ENCODE data around the gene DOCK3. TPM values are rescaled to one million over a fixed set of nuclear protein-coding genes. Genes with fewer than 3 reads are reported as not detected.
A peak's percentile ranks its signal among the peaks of the same experiment; 100 is the strongest.

DOCK3 gene
- total and polyA plus RNA-seq, 4 donors = 0.01 to 0.08 (median 0.06) TPM; not detected in 1

- Histone ChIP-seq H3K36me3 (ENCODE audit: control insufficient read depth in 4 of 4, insufficient read depth in 3 of 4, low read depth in 1 of 4, low read length in 3 of 4) (peaks cover 12 to 27% (median 18%) of the 10 kb centered on the region in 4 donors), H3K9ac (ENCODE audit: low read depth in 1 of 2, low read length in 2 of 2) (no peak overlapping the region), H3K27me3 (ENCODE audit: control insufficient read depth in 4 of 4, insufficient read depth in 4 of 4, low read length in 3 of 4) (no peaks in the 10 kb centered on the region), H3K4me3 (ENCODE audit: low read depth in 1 of 3, low read length in 3 of 3) (no peak overlapping the region), H3K9me3 (ENCODE audit: control insufficient read depth in 4 of 4, low read length in 3 of 4) (no peaks in the 10 kb centered on the region), H3K4me1 (ENCODE audit: control insufficient read depth in 4 of 4, insufficient read depth in 4 of 4, low read length in 3 of 4) (peaks cover 11 to 76% (median 61%) of the 10 kb centered on the region in 4 donors), H3K27ac (ENCODE audit: low read depth in 1 of 2, low read length in 2 of 2) (no peak overlapping the region)
- WGBS = 72% methylated on average over 6 of the region's 6 CpGs
- peak; percentile 64 for DNase-seq (ENCODE audit: low spot score)
- TF ChIP-seq JUND (IDR thresholded peaks at IDR 0.05) = no peak
- TF ChIP-seq REST (IDR thresholded peaks at IDR 0.05) = no peak
- no peak for TF ChIP-seq NR2F2 (IDR thresholded peaks at IDR 0.05)
- no peak for TF ChIP-seq ATF3 (IDR thresholded peaks at IDR 0.05)
- no peak for TF ChIP-seq ZBTB33 (IDR thresholded peaks at IDR 0.05)
- TF ChIP-seq SP1 (IDR thresholded peaks at IDR 0.05) = no peak
- TF ChIP-seq CTCF (IDR thresholded peaks at IDR 0.05; ENCODE audit: low read depth, low read length, missing input control) = peak; percentile 53
- TF ChIP-seq EGR1 (IDR thresholded peaks at IDR 0.05; ENCODE audit: low read depth in 2 of 2) = peak in 1 of 2 donors; percentile 34
- TF ChIP-seq RXRA (IDR thresholded peaks at IDR 0.05) = no peak
- TF ChIP-seq RAD21 (IDR thresholded peaks at IDR 0.05) = peak; percentile 32 to 70
Observed at GRCh38 chr3:51389423-51390183, 714.9 kb downstream of the DOCK3 start.

GRCh38 chr3:51390246-51391074, 715.7 kb downstream of the DOCK3 start:
- peaks cover 12 to 34% (median 20%) of the 10 kb centered on the region in 4 donors for H3K36me3 ChIP-seq (ENCODE audit: control insufficient read depth in 4 of 4, insufficient read depth in 3 of 4, low read depth in 1 of 4, low read length in 3 of 4)
- 42% methylated on average over 29 of the region's 29 CpGs for WGBS
- peak overlapping the region in 1 of 3 donors; percentile 18 for H3K4me3 ChIP-seq (ENCODE audit: low read depth in 1 of 3, low read length in 3 of 3)
- TF ChIP-seq CTCF (IDR thresholded peaks at IDR 0.05; ENCODE audit: low read depth, low read length, missing input control) (peak; percentile 85), HNF4A (conservative IDR thresholded peaks at IDR 0.05) (peak in 1 of 2 donors; percentile 12), ZBTB33 (IDR thresholded peaks at IDR 0.05) (no peak), YY1 (IDR thresholded peaks at IDR 0.05) (peak; percentile 65), EGR1 (IDR thresholded peaks at IDR 0.05; ENCODE audit: low read depth in 2 of 2) (no peak), HNF4G (IDR thresholded peaks at IDR 0.05) (no peak), FOXA1 (IDR thresholded peaks at IDR 0.05) (no peak), RXRA (IDR thresholded peaks at IDR 0.05) (peak; percentile 35 to 59), GABPA (IDR thresholded peaks at IDR 0.05 in 1 of 2, conservative IDR thresholded peaks at IDR 0.05 in 1 of 2) (no peak)
- H3K4me1 ChIP-seq (ENCODE audit: control insufficient read depth in 4 of 4, insufficient read depth in 4 of 4, low read length in 3 of 4) = peaks cover 13 to 77% (median 61%) of the 10 kb centered on the region in 4 donors
- H3K9me3 ChIP-seq (ENCODE audit: control insufficient read depth in 4 of 4, low read length in 3 of 4) = no peaks in the 10 kb centered on the region
- peak overlapping the region; percentile 32 to 48 for H3K27ac ChIP-seq (ENCODE audit: low read depth in 1 of 2, low read length in 2 of 2)
- DNase-seq (ENCODE audit: low spot score) = no peak
- peak overlapping the region in 1 of 2 donors; percentile 56 for H3K9ac ChIP-seq (ENCODE audit: low read depth in 1 of 2, low read length in 2 of 2)
- no peaks in the 10 kb centered on the region for H3K27me3 ChIP-seq (ENCODE audit: control insufficient read depth in 4 of 4, insufficient read depth in 4 of 4, low read length in 3 of 4)

All from liver (tissue), 9 donors.